GM18858 (cell line): ENCODE measurements around the gene CCK.
A peak's percentile ranks its signal among the peaks of the same experiment; 100 is the strongest.
"Not testable (repeated sequence)": the region's sequence is repeated elsewhere in the genome, so short reads cannot be mapped to it uniquely, and the experiment has no call there.

ENCODE experiments used
- ATAC-seq: cut with Tn5 transposase; IDR thresholded peaks from one replicate; pipeline ENCODE4 v1.9.1; 2021; ENCODE audit not compliant: unreplicated experiment

CCK gene

GRCh38 chr3:42266085-42266484 is at the start of gene CCK:
CCK (minus strand) TSS chr3:42266185; CDS start chr3:42263630, 2,555 bp downstream.
- no peak for ATAC-seq

- no peak for ATAC-seq
These were observed 48.4 kb upstream of the CCK start for GRCh38 chr3:42314411-42314810.

- no peak for ATAC-seq
These were observed 42.7 kb upstream of the CCK start for GRCh38 chr3:42308651-42309050.

- peak; percentile 50 for ATAC-seq
These were observed 40.5 kb upstream of the CCK start for GRCh38 chr3:42306499-42306898.

- no peak for ATAC-seq
These were observed 37.1 kb upstream of the CCK start for GRCh38 chr3:42302924-42303634.

- no peak for ATAC-seq
These were observed 35.6 kb upstream of the CCK start for GRCh38 chr3:42301446-42302175.

- no peak for ATAC-seq
These were observed 34.8 kb upstream of the CCK start for GRCh38 chr3:42300778-42301177.

- no peak for ATAC-seq
These were observed 34.0 kb upstream of the CCK start for GRCh38 chr3:42300013-42300412.

- no peak for ATAC-seq
These were observed 32.3 kb upstream of the CCK start for GRCh38 chr3:42298259-42298658.

GRCh38 chr3:42292009-42292408 is 26.0 kb upstream of the CCK start:
- ATAC-seq = no peak

- peak; percentile 65 for ATAC-seq
These were observed 25.2 kb upstream of the CCK start for GRCh38 chr3:42290966-42291714.

- ATAC-seq = no peak
These were observed 23.0 kb upstream of the CCK start for GRCh38 chr3:42289026-42289425.

GRCh38 chr3:42288385-42288784 is 22.4 kb upstream of the CCK start:
- ATAC-seq = no peak

GRCh38 chr3:42287423-42287822 is 21.4 kb upstream of the CCK start:
- not testable (repeated sequence) for ATAC-seq

- no peak for ATAC-seq
These were observed 11.7 kb upstream of the CCK start for GRCh38 chr3:42277676-42278075.

- ATAC-seq = peak; percentile 78
These were observed 10.5 kb upstream of the CCK start for GRCh38 chr3:42276141-42277132.

- ATAC-seq = no peak
These were observed 9.2 kb upstream of the CCK start for GRCh38 chr3:42275217-42275616.

GRCh38 chr3:42274266-42274665 is 8.3 kb upstream of the CCK start:
- ATAC-seq = no peak

- ATAC-seq = no peak
These were observed 7.4 kb upstream of the CCK start for GRCh38 chr3:42273361-42273760.

GRCh38 chr3:42271786-42272185 is 5.8 kb upstream of the CCK start:
- ATAC-seq = no peak

GRCh38 chr3:42270561-42270960 is 4.6 kb upstream of the CCK start:
- ATAC-seq = no peak
